ENCODE measurements around the gene ERFL.

Gene ERFL

DNA sequence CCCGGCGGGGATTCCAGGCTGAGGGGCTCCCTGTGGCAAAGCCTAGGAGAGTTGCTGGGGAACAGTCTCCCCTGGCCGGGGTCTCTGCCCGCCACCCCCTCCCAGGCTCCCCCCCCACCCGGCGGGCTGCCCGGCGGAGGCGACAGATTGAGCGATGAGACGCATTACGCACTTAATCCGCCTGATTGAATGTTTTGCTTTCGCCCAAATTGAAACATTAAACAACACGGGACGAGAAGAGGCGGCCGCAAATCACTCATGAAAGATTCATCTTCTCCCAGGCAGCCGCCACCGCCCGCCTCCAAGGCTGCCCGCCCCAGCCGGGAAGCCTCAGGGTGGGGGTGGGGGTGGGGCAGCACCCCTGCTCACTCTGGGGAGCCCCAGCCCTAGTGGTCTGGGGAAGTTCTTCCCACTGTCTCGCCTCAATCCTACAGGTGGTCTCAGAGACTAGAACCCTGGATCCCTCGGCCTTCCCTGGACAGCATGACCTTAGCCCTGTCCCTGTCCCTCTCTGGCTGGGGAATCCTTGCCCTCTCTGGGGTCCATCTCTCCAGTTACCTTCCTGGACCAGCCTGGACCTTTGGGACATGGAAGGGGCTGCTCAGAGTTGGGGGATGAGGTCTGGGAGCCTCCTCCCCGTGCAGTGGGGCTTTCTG, 7.6 kb upstream of the ERFL start:
- Mint-ChIP-seq H3K4me1 (peaks cover 55% of the 10 kb centered on the region), H3K9me3 (no peaks in the 10 kb centered on the region), H3K27ac (peak overlapping the region; percentile 76), H3K27me3 (peaks cover 12% of the 10 kb centered on the region), H3K4me3 (no peak overlapping the region), H3K36me3 (no peaks in the 10 kb centered on the region)
- ATAC-seq: no peak

DNA sequence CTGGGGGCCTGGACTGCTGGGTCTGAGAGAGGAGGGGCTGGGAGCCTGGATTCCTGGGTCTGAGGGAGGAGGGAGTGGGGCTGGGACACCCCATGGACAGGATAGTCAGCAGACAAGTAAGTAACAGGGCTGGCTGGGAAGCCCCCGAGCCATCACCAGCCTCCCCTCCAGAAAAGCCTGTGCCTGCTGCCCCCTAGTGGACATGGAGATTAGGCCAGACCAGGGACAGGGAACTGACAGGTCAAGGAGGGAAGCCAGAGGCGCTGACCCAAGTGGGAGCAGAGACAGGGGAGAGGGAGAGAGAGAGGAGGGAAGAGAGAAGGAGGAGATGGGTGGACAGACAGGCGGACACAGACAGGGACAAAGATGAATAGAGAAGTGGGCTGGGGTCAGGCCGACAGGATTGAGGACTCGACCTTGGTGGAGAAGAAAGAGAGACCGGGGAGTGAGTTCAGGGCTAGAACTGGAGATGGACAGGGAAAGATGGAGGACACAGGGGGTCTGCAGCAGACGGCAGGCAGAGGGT, 6.7 kb upstream of the ERFL start:
- H3K4me1 Mint-ChIP-seq: peaks cover 62% of the 10 kb centered on the region

GRCh38 chr19:41933693-41934426, 5.6 kb upstream of the ERFL start:
- Mint-ChIP-seq H3K36me3 (no peaks in the 10 kb centered on the region), H3K27me3 (peaks cover 12% of the 10 kb centered on the region), H3K4me3 (no peak overlapping the region), H3K9me3 (no peaks in the 10 kb centered on the region), H3K27ac (peak overlapping the region; percentile 76), H3K4me1 (peaks cover 72% of the 10 kb centered on the region)
- no peak for ATAC-seq

More for the DNA sequence above, 6.7 kb upstream of the ERFL start:
- H3K36me3 Mint-ChIP-seq: no peaks in the 10 kb centered on the region
- peak; percentile 79 for ATAC-seq
- peak overlapping the region; percentile 41 for H3K4me3 Mint-ChIP-seq
- no peaks in the 10 kb centered on the region for H3K9me3 Mint-ChIP-seq
- H3K27ac Mint-ChIP-seq: peak overlapping the region; percentile 76
- peaks cover 12% of the 10 kb centered on the region for H3K27me3 Mint-ChIP-seq

DNA sequence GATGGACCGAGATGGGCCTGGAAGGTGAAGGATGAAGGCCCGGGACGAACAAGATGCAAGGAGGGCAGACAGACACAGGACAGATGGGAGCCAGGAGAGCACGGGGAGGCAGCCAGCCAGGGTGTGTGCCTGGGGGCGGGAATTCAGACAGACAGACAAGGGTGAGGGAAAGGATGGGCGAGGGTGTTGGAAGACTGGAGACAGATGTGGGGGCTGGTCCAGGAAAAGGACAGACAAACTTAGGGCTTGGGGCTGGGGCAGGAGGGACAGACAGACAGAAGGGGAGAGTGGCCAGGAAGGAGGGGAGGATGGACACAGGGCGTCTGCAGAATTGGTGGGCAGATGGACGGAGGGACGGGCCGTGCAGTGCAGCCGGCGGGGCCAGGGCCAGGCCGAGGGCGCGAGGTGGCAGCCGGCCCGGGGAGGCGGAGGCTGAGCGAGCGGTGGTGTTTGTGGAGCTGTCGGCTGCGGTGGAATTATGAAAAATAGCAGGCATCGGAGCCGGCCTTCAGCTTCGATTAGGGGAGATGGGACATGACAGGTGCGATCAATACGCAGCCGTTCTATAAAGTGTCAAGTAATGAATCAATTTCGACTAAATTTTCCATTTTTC, 4.6 kb upstream of the ERFL start:
- H3K4me3 Mint-ChIP-seq: no peak overlapping the region
- peaks cover 12% of the 10 kb centered on the region for H3K27me3 Mint-ChIP-seq
- ATAC-seq: no peak
- no peaks in the 10 kb centered on the region for H3K9me3 Mint-ChIP-seq
- H3K27ac Mint-ChIP-seq: peak overlapping the region; percentile 76
- no peaks in the 10 kb centered on the region for H3K36me3 Mint-ChIP-seq
- peaks cover 69% of the 10 kb centered on the region for H3K4me1 Mint-ChIP-seq

DNA sequence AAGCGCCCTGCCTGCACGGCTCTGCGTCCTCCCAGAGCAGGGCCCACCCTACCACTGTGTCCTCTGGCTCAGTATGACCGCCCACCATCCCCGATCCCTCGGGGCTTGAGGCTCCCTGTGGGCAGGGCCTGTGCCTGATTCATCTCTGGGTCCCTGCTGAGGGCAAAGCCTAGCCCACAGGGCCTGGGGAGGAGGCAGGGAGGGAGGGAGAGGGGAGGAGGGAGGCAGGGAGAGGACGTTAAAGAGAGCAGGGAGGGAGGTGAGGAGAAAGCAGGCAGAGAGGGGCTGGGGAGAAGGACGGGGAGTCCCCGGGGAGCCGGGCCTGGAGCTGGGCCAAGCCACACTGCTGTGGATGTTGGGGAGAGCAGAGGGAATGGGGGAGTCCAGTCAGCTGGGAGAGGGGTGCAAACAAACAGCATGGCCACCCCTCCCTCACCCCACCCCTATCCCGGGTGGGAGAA, 4.0 kb upstream of the ERFL start:
- ATAC-seq: no peak
- Mint-ChIP-seq H3K27ac (peak overlapping the region; percentile 76), H3K4me1 (peaks cover 64% of the 10 kb centered on the region), H3K4me3 (no peak overlapping the region), H3K27me3 (peaks cover 12% of the 10 kb centered on the region), H3K36me3 (no peaks in the 10 kb centered on the region), H3K9me3 (no peaks in the 10 kb centered on the region)

- no peak for ATAC-seq
- H3K36me3 Mint-ChIP-seq: no peaks in the 10 kb centered on the region
Observed at GRCh38 chr19:41930926-41931592, 2.8 kb upstream of the ERFL start.

GRCh38 chr19:41930322-41930722, 2.1 kb upstream of the ERFL start:
- H3K9me3 Mint-ChIP-seq: no peaks in the 10 kb centered on the region
- H3K36me3 Mint-ChIP-seq: no peaks in the 10 kb centered on the region
- no peak overlapping the region for H3K4me3 Mint-ChIP-seq
- no peak for ATAC-seq
- peaks cover 8% of the 10 kb centered on the region for H3K27me3 Mint-ChIP-seq
- no peak overlapping the region for H3K27ac Mint-ChIP-seq
- H3K4me1 Mint-ChIP-seq: peaks cover 50% of the 10 kb centered on the region

More at GRCh38 chr19:41930926-41931592, 2.8 kb upstream of the ERFL start:
- Mint-ChIP-seq H3K9me3 (no peaks in the 10 kb centered on the region), H3K4me3 (no peak overlapping the region), H3K4me1 (peaks cover 53% of the 10 kb centered on the region), H3K27ac (no peak overlapping the region), H3K27me3 (peaks cover 12% of the 10 kb centered on the region)

- ATAC-seq: no peak
- no peaks in the 10 kb centered on the region for H3K9me3 Mint-ChIP-seq
- H3K4me1 Mint-ChIP-seq: peaks cover 42% of the 10 kb centered on the region
- peak overlapping the region; percentile 78 for H3K4me3 Mint-ChIP-seq
- H3K27ac Mint-ChIP-seq: no peak overlapping the region
- H3K36me3 Mint-ChIP-seq: no peaks in the 10 kb centered on the region
- peaks cover under 1% of the 10 kb centered on the region for H3K27me3 Mint-ChIP-seq
Observed at GRCh38 chr19:41929536-41930071, 1.4 kb upstream of the ERFL start.

DNA sequence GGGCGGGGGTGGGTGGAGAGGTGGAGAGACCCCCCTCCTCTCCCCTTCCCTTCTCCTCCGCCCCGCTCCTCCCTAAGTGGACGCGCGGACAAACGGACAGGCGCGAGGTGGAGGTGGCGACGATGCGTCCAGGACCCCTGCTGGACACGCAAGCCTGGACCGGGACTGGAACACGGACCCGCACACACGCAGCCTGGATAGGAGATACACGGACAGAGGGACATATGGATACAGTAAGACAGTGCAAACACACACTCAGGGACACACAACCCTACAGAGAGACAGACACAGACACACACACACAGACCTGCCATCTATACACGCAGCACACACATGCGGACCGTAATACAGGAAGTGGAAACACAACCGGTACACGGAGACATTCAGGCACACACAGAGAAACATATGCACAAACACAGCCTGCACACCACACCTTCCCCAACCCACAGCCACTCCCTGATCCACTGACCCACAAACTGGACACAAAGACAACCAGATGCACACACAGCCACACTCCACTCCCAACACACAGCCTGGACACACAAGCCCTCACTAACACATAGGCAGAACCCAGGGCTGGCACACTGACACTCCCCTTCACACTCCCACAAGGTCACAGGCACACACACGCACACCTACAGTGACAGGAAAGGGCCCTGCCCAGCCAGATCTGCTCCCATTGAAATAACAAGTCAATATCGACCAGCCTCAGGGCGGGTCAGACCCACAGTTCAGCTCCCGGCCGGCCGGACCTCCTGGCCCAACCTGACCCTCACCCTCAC, 696 bp upstream of the ERFL start:
- Mint-ChIP-seq H3K36me3 (no peaks in the 10 kb centered on the region), H3K4me1 (peaks cover 36% of the 10 kb centered on the region), H3K27ac (no peak overlapping the region), H3K9me3 (no peaks in the 10 kb centered on the region), H3K4me3 (peak overlapping the region; percentile 78), H3K27me3 (no peaks in the 10 kb centered on the region)
- ATAC-seq: peak; percentile 75

GRCh38 chr19:41927497-41928192, 604 bp downstream of the ERFL start:
- no peak overlapping the region for H3K27ac Mint-ChIP-seq
- peaks cover 10% of the 10 kb centered on the region for H3K27me3 Mint-ChIP-seq
- peaks cover 4% of the 10 kb centered on the region for H3K36me3 Mint-ChIP-seq
- no peak for ATAC-seq
- no peaks in the 10 kb centered on the region for H3K9me3 Mint-ChIP-seq
- peaks cover 36% of the 10 kb centered on the region for H3K4me1 Mint-ChIP-seq
- H3K4me3 Mint-ChIP-seq: no peak overlapping the region

DNA sequence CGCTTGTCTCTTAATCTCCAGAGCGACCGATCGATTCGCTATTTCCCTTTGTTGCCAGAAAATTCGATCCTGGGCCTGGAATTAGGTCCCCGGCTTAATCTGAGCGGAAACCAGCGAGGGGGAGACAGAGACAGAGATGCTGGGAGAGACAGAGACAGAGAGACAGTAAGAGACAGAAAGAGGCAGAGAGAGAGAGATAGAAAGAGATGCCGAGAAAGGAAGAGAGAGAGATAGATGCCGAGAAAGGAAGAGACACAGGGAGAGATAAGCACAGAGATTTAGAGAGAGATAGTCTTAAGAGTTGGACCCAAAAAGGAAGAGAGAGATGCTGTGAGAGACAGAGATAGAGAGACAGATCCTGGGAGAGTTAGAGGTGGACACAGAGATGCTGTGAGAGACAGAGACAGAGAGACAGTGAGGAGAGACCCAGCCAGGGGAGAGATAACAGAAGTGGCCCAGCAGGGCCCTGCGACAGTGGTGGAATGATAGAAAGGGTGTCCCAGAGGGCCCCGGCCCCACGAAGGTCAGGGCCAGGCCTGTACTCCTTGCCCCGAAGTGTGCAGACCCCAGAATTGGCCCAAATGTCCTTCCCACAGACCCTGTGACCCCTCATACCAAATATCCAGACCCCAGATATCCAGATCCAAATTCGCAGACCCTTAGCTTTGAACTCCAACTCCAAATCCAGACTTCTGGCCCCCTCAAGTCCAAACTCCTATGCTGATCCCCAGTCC, 1.3 kb downstream of the ERFL start:
- Mint-ChIP-seq H3K27me3 (peaks cover 18% of the 10 kb centered on the region), H3K4me1 (peaks cover 41% of the 10 kb centered on the region), H3K27ac (no peak overlapping the region), H3K9me3 (no peaks in the 10 kb centered on the region), H3K4me3 (no peak overlapping the region), H3K36me3 (peaks cover 4% of the 10 kb centered on the region)
- ATAC-seq: no peak

DNA sequence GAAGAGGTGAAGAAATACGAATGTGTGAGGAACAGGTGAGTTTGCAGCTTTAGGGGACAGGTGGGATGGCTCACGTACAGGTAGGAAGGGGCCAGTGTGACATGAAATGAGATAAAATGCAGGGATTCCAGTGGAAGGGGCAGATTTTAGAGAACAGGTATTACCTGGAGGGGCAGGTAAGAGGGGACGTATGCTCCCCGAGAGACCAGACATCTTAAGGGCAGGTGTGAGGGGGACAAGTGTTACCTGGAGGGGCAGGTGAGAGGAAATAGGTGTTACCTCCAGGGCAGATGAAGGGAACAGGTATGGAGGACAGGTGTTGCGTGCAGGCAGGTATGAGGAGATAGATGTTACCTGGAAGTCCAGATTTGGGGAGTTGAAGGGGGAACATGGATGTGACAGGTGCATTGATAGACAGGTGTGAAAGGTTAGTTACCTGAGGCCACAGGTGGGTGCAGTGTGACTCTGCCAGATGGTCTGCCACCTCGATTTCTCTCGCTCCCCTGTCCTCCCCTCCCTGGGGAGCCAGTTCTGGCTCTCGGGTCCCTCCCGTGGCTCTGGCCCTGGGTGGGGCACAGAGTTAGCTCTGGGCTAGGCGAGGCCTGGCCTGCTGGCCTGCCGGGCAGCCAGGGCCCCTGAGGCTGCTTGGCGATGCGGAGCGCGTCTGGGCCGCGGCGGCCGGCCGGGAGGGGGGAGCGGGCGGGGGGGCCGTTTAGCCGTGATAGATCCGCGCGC, 2.1 kb downstream of the ERFL start:
- peaks cover 44% of the 10 kb centered on the region for H3K4me1 Mint-ChIP-seq
- ATAC-seq: no peak
- H3K27me3 Mint-ChIP-seq: peaks cover 25% of the 10 kb centered on the region
- no peak overlapping the region for H3K4me3 Mint-ChIP-seq
- H3K27ac Mint-ChIP-seq: no peak overlapping the region
- peaks cover 4% of the 10 kb centered on the region for H3K36me3 Mint-ChIP-seq
- no peaks in the 10 kb centered on the region for H3K9me3 Mint-ChIP-seq

All from stimulated activated memory B cell treated with anti-CD40 and anti-IgM and Interleukin-4, amounts not matched to agents 10 μg/mL and 1 μg/mL and 100 μg/mL, for 72 hours (primary cell).